GM12873 (cell line): ENCODE measurements around the gene VSTM5.

ENCODE experiments used
- CTCF ChIP-seq: IDR thresholded peaks from 2 replicates; pipeline ENCODE4 v1.5.1; 2012; ENCODE audit warnings: low read depth, mild to moderate bottlenecking, moderate library complexity, low read length, control low read depth; ENCODE audit not compliant: insufficient read depth; ENCODE audit errors: missing control alignments

VSTM5 gene

GRCh38 chr11:93784145-93784934, 66.1 kb downstream of the VSTM5 start, which contains the start of gene MED17:
Gene MED17, plus strand, starts transcription at chr11:93784282. Its CDS starts 232 bp downstream, at chr11:93784514.
- peak; percentile 62 for TF ChIP-seq CTCF

GRCh38 chr11:93783765-93784144, 66.7 kb downstream of the VSTM5 start:
- no peak for TF ChIP-seq CTCF

- TF ChIP-seq CTCF: no peak
Measured at GRCh38 chr11:93783362-93783761, 67.1 kb downstream of the VSTM5 start.

- TF ChIP-seq CTCF: peak; percentile 23
Measured at GRCh38 chr11:93775289-93775688, 75.1 kb downstream of the VSTM5 start.

GRCh38 chr11:93773601-93774200, 76.7 kb downstream of the VSTM5 start:
- TF ChIP-seq CTCF: no peak

GRCh38 chr11:93773045-93773477, 77.4 kb downstream of the VSTM5 start:
- TF ChIP-seq CTCF: no peak

- TF ChIP-seq CTCF: no peak
Measured at GRCh38 chr11:93772123-93772522, 78.3 kb downstream of the VSTM5 start.
